OCI-LY7 (cell line): ENCODE measurements around the gene OR2B3. TPM values are rescaled to one million over a fixed set of nuclear protein-coding genes. Genes with fewer than 3 reads are reported as not detected.

Experiments used
- BruUV-seq: library from RNA; stranded (reverse); fragments of 400-500 nt; replicated peaks from 2 replicates; lab custom pipeline; 2021; lab: Mats Ljungman, UMichigan
- CTCF ChIA-PET: fragments of 300-600 bp; sonication (Branson Sonifier 250); formaldehyde crosslinking; loops from one replicate; lab custom pipeline; 2022; ENCODE audit warnings: antibody characterized with exemption; ENCODE audit not compliant: unreplicated experiment; lab: Charles Lee
- POLR2A ChIA-PET: fragments of 300-600 bp; sonication (Branson Sonifier 250); formaldehyde crosslinking; loops from one replicate; lab custom pipeline; 2022; ENCODE audit warnings: antibody characterized with exemption; lab: Charles Lee
- DNase-seq: peaks from one replicate; pipeline ENCODE4 v3.0.0-alpha.2; 2015; ENCODE audit warnings: low spot score
- H2AFZ ChIP-seq: fragments of 200-600 bp; sonication (generic), shearing (Covaris generic); 2 replicates; pipeline ENCODE4 v1.6.1; 2014; ENCODE audit warnings: mild to moderate bottlenecking, antibody characterized with exemption, low read length, moderate library complexity
- H3K27ac ChIP-seq: fragments of 200-600 bp; sonication (generic); 2 replicates; pipeline ENCODE4 v1.5.1; 2014; ENCODE audit warnings: mixed run types, low read depth, mild to moderate bottlenecking, moderate library complexity, low read length, inconsistent platforms; ENCODE audit not compliant: poor library complexity, severe bottlenecking
- H3K36me3 ChIP-seq: fragments of 200-600 bp; sonication (generic); 2 replicates; pipeline ENCODE4 v1.6.1; 2014; ENCODE audit warnings: mild to moderate bottlenecking, antibody characterized with exemption, low read length, moderate library complexity, mixed read lengths; ENCODE audit not compliant: insufficient read depth
- H3K4me1 ChIP-seq: fragments of 200-600 bp; sonication (generic); 2 replicates; pipeline ENCODE4 v1.5.1; 2014; ENCODE audit warnings: mild to moderate bottlenecking, low read length; ENCODE audit not compliant: insufficient read depth, poor library complexity, severe bottlenecking
- H3K4me2 ChIP-seq: fragments of 200-600 bp; sonication (generic); 2 replicates; pipeline ENCODE4 v1.6.1; 2014; ENCODE audit warnings: mild to moderate bottlenecking, low read length
- H3K4me3 ChIP-seq: fragments of 200-600 bp; sonication (generic); 2 replicates; pipeline ENCODE4 v1.5.1; 2014; ENCODE audit warnings: mild to moderate bottlenecking, low read depth, low read length; ENCODE audit not compliant: poor library complexity, severe bottlenecking
- H3K79me2 ChIP-seq: fragments of 200-600 bp; sonication (generic); 2 replicates; pipeline ENCODE4 v1.6.1; 2016; ENCODE audit warnings: low read depth, mild to moderate bottlenecking, low read length, moderate library complexity, mixed read lengths; ENCODE audit not compliant: insufficient read depth
- H3K9me2 ChIP-seq: fragments of 200-600 bp; sonication (generic); 2 replicates; pipeline ENCODE4 v1.6.1; 2016; ENCODE audit warnings: mild to moderate bottlenecking, low read length, mixed read lengths; ENCODE audit not compliant: insufficient read depth
- H3K9me3 ChIP-seq: fragments of 200-600 bp; sonication (generic); 2 replicates; pipeline ENCODE4 v1.6.1; 2014; ENCODE audit warnings: mild to moderate bottlenecking, mixed run types, low read length, mixed read lengths
- H4K20me1 ChIP-seq: fragments of 200-600 bp; sonication (generic); 2 replicates; pipeline ENCODE4 v1.6.1; 2014; ENCODE audit warnings: mild to moderate bottlenecking, antibody characterized with exemption, low read length, moderate library complexity, mixed read lengths; ENCODE audit not compliant: insufficient read depth
- CTCF ChIP-seq: fragments of 200-600 bp; sonication (generic); conservative IDR thresholded peaks from 2 replicates; pipeline ENCODE4 v1.5.1; 2014; ENCODE audit warnings: mild to moderate bottlenecking, antibody characterized with exemption, low read length, moderate library complexity, mixed read lengths
- EZH2phosphoT487 ChIP-seq: fragments of 200-600 bp; sonication (generic); IDR thresholded peaks from 2 replicates; pipeline ENCODE4 v1.6.1; 2018; ENCODE audit warnings: low read depth, borderline replicate concordance, mild to moderate bottlenecking, mixed run types, antibody characterized with exemption, low read length, moderate library complexity, mixed read lengths
- intact Hi-C: fragments of 100-400 bp; cut with micrococcal nuclease; formaldehyde crosslinking; loops from one replicate; pipeline ENCODE4 v1.10.0; 2022; ENCODE audit not compliant: unreplicated experiment
- total RNA-seq, 2 experiments: library from RNA; depleted of rRNA in 1 of 2; stranded (reverse); fragments of >200 nt in 1 of 2; shearing (Covaris generic) in 1 of 2; gene quantifications; 2 replicates each; pipeline ENCODE4 v1.2.3, GENCODE V29; 2014 to 2022

Gene OR2B3
- total RNA-seq, 2 experiments from 2014 or later: not detected

DNA sequence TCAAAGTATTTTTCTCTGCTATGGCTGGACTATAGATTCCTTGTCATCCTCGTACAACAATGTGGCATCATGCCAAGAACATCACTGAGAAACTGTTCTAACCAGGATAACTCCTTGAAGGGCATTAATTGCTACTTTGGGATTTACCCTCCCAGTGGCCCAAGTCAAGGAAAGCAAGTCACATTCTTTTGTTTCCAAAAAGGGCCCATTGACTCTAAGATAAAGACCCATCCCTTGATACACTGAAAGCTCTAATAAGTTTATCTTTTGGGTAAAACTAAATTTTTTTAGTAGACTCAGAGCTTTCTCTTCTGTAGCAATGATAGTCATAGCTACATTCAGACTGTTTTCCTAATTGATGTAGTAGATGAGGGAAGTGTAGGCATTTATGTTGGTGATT is 20.6 kb upstream of the OR2B3 start, which contains the start of gene OR2J3:
Gene OR2J3 (plus strand): TSS at position 301 of the 400 bp plus-strand sequence. CDS start 3,833 bp downstream, outside the sequence.
- Histone ChIP-seq H3K4me3 (no peak within 1 kb of the TSS), H3K9me2 (no peaks in the 10 kb centered on the region), H3K9me3 (no peaks in the 10 kb centered on the region), H3K4me2 (no peak within 1 kb of the TSS), H3K79me2 (no peaks in the 10 kb centered on the region), H3K36me3 (no peaks in the 10 kb centered on the region), H2AFZ (no peak within 1 kb of the TSS), H3K27ac (no peak within 1 kb of the TSS), H4K20me1 (no peaks in the 10 kb centered on the region), H3K4me1 (no peaks in the 10 kb centered on the region)
- TF ChIP-seq CTCF (no peak), EZH2phosphoT487 (no peak)
- DNase-seq: no peak
- ChIA-PET POLR2A (no interaction called here), CTCF (no interaction called here)
- intact Hi-C loops: no loop called here
- no TSS peak for BruUV-seq

- no TSS peak for BruUV-seq
- H3K36me3 ChIP-seq: no peaks in the 10 kb centered on the region
- no peak within 1 kb of the TSS for H3K4me3 ChIP-seq
- no peaks in the 10 kb centered on the region for H3K9me2 ChIP-seq
- ChIA-PET CTCF (no interaction called here), POLR2A (interaction anchor here (0.7 kb wide), 1 partner anchor 14 kb away, joined by 4 read pairs; no protein-coding TSS in a partner anchor)
- TF ChIP-seq CTCF: no peak
- no peak for TF ChIP-seq EZH2phosphoT487
- no peak within 1 kb of the TSS for H3K27ac ChIP-seq
- intact Hi-C loops: no loop called here
- no peak within 1 kb of the TSS for H2AFZ ChIP-seq
- DNase-seq: no peak
- no peak within 1 kb of the TSS for H3K4me2 ChIP-seq
- no peaks in the 10 kb centered on the region for H3K79me2 ChIP-seq
- no peaks in the 10 kb centered on the region for H4K20me1 ChIP-seq
- H3K4me1 ChIP-seq: no peaks in the 10 kb centered on the region
- H3K9me3 ChIP-seq: no peaks in the 10 kb centered on the region
Observed at GRCh38 chr6:29099190-29099589, 12.1 kb upstream of the OR2B3 start, which contains the start of gene OR2J1. Gene OR2J1 (plus strand): TSS chr6:29099490. CDS start chr6:29100943, 1,453 bp downstream.

DNA sequence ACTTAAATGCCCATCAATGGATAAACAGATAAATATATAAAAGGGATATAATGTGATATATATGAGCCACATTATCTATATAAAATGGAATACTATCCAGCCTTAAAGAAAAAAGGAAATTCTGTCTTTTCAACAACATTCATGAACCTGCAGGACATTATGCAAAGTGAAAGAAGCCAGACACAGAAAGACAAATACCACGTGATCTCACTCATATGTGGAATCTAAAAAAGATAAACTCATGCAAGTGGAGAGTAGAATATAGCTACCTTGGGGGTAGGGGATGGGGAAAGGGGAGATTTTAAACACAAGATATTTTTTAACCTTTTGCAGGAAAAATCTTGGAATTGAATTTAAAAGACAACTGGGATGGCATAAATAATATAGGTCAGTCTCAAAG is 10.7 kb upstream of the OR2B3 start:
- intact Hi-C loops: no loop called here
- ChIA-PET CTCF (no interaction called here), POLR2A (no interaction called here)
- Histone ChIP-seq H3K27ac (no peak overlapping the region), H2AFZ (no peak overlapping the region), H3K4me3 (no peak overlapping the region), H3K36me3 (no peaks in the 10 kb centered on the region), H3K79me2 (no peaks in the 10 kb centered on the region), H3K4me2 (no peak overlapping the region), H3K4me1 (no peaks in the 10 kb centered on the region), H4K20me1 (no peaks in the 10 kb centered on the region), H3K9me3 (no peaks in the 10 kb centered on the region), H3K9me2 (no peaks in the 10 kb centered on the region)
- no TSS peak for BruUV-seq
- no peak for TF ChIP-seq CTCF
- TF ChIP-seq EZH2phosphoT487: no peak
- DNase-seq: no peak
